ENCODE results near the gene MRPL27.

GRCh38 chr17:50329716-50330115 lies 43.3 kb downstream of the MRPL27 start:
- TF ChIP-seq, protein P1, sequence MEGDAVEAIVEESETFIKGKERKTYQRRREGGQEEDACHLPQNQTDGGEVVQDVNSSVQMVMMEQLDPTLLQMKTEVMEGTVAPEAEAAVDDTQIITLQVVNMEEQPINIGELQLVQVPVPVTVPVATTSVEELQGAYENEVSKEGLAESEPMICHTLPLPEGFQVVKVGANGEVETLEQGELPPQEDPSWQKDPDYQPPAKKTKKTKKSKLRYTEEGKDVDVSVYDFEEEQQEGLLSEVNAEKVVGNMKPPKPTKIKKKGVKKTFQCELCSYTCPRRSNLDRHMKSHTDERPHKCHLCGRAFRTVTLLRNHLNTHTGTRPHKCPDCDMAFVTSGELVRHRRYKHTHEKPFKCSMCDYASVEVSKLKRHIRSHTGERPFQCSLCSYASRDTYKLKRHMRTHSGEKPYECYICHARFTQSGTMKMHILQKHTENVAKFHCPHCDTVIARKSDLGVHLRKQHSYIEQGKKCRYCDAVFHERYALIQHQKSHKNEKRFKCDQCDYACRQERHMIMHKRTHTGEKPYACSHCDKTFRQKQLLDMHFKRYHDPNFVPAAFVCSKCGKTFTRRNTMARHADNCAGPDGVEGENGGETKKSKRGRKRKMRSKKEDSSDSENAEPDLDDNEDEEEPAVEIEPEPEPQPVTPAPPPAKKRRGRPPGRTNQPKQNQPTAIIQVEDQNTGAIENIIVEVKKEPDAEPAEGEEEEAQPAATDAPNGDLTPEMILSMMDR (IDR thresholded peaks at IDR 0.05), result no peak
- no peak for TF ChIP-seq POLR2A (IDR thresholded peaks at IDR 0.05)
